C4-2B (cell line): ENCODE results near the gene XRCC6.

ENCODE experiments used
- CTCF ChIP-seq: fragments of 450-650 bp; conservative IDR thresholded peaks from 2 replicates; pipeline ENCODE4 v1.5.1; 2017; ENCODE audit warnings: mild to moderate bottlenecking
- ZFX ChIP-seq: fragments of 450-650 bp; IDR thresholded peaks from 2 replicates; pipeline ENCODE4 v1.6.1; 2017

GRCh38 chr22:41688365-41689211, 67.5 kb downstream of the XRCC6 start, which contains the start of gene SNU13:
- TF ChIP-seq CTCF (no peak), ZFX (peak; percentile 56; the same call in 1 of the 2 replicates)
